Esophagus muscularis mucosa (tissue), 3 donors: Measurements from ENCODE around the gene POLR2B.

ENCODE experiments used
- POLR2A ChIP-seq: fragments of 450-650 bp; IDR thresholded peaks from one replicate; pipeline ENCODE4 v1.6.1; 2017; ENCODE audit warnings: antibody characterized with exemption, moderate library complexity, mild to moderate bottlenecking, low read depth
- POLR2AphosphoS5 ChIP-seq, 2 donors: sonication (generic); formaldehyde crosslinking; IDR thresholded peaks; one replicate each; pipeline ENCODE4 v1.6.1; 2017; ENCODE audit warnings: antibody characterized with exemption in 2 of 2
- TF ChIP-seq, protein P1 (sequence below), 3 experiments: fragments of 200-600 bp in 2 of 3; fragments of 450-650 bp in 1 of 3; sonication (generic) in 2 of 3; IDR thresholded peaks; one replicate each; pipeline ENCODE4 v1.5.1; 2017 to 2019; ENCODE audit warnings: antibody characterized with exemption in 3 of 3, mild to moderate bottlenecking in 2 of 3, moderate library complexity in 1 of 3

DNA sequence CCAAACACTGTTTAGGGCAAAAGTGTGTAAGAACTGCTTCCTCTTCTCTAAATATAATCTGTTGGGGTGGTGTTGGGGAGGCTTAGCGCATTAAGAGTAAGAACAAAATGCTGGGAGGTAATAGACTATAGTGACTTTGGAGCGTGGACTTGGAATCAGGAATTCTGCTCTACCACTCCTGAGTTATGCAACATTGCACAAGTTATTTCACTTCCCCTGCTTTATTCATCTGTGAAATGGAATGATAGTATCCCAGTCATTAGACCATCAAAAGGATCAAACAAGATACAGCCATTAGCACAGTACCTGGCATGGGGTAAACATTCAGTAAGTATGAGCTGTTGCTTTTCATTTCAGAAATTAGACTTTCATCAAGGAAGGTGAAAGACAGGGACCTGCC lies 72.8 kb downstream of the POLR2B start:
- TF ChIP-seq, protein P1, sequence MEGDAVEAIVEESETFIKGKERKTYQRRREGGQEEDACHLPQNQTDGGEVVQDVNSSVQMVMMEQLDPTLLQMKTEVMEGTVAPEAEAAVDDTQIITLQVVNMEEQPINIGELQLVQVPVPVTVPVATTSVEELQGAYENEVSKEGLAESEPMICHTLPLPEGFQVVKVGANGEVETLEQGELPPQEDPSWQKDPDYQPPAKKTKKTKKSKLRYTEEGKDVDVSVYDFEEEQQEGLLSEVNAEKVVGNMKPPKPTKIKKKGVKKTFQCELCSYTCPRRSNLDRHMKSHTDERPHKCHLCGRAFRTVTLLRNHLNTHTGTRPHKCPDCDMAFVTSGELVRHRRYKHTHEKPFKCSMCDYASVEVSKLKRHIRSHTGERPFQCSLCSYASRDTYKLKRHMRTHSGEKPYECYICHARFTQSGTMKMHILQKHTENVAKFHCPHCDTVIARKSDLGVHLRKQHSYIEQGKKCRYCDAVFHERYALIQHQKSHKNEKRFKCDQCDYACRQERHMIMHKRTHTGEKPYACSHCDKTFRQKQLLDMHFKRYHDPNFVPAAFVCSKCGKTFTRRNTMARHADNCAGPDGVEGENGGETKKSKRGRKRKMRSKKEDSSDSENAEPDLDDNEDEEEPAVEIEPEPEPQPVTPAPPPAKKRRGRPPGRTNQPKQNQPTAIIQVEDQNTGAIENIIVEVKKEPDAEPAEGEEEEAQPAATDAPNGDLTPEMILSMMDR (IDR thresholded peaks at IDR 0.05) = no peak
- TF ChIP-seq POLR2A (no peak), POLR2AphosphoS5 (IDR thresholded peaks at IDR 0.05) (no peak)
